Endothelial cell of umbilical vein (primary cell): ENCODE data around the gene ATP10A. TPM values are rescaled to one million over a fixed set of nuclear protein-coding genes. Genes with fewer than 3 reads are reported as not detected.

Experiments
- BruUV-seq: library from RNA; stranded (reverse); fragments of 400-500 nt; replicated peaks from 2 replicates; lab custom pipeline; 2021; lab: Mats Ljungman, UMichigan
- CTCF ChIA-PET: fragments of 300-600, 350-600 bp; sonication (Branson Sonifier 250); formaldehyde crosslinking; loops from one replicate; lab custom pipeline; 2021; ENCODE audit warnings: antibody characterized with exemption, inconsistent platforms; lab: Charles Lee
- POLR2A ChIA-PET: fragments of 300-600, 350-600 bp; sonication (Branson Sonifier 250); formaldehyde crosslinking; loops from one replicate; lab custom pipeline; 2021; ENCODE audit warnings: antibody characterized with exemption, inconsistent platforms; lab: Charles Lee
- DNase-seq: peaks from one replicate; pipeline ENCODE4 v3.0.0-alpha.2; 2011; ENCODE audit warnings: low read depth, low spot score
- FAIRE-seq: peaks from 2 replicates; lab custom pipeline; 2011; peaks lifted over from hg19 to GRCh38; lab: Jason Lieb, UNC
- H2AFZ ChIP-seq: 2 replicates; pipeline ENCODE4 v1.6.0; 2012; ENCODE audit warnings: low read depth, low read length, control low read depth, inconsistent platforms
- H3K27ac ChIP-seq: 2 replicates; pipeline ENCODE4 v1.5.1; 2011; ENCODE audit warnings: low read depth, mild to moderate bottlenecking, control low read depth, low read length, moderate library complexity; ENCODE audit not compliant: insufficient read depth
- H3K27me3 ChIP-seq, 2 experiments: 2 replicates each; pipeline versions ENCODE4 v1.6.0 to v1.6.1; 2011; ENCODE audit warnings: low read length in 2 of 2, mixed read lengths in 1 of 2; ENCODE audit not compliant: control insufficient read depth in 2 of 2, insufficient read depth in 2 of 2
- H3K36me3 ChIP-seq, 2 experiments: 2 replicates in 1 of 2; 3 replicates in 1 of 2; pipeline ENCODE4 v1.5.1; 2011; ENCODE audit warnings: low read length in 2 of 2, mild to moderate bottlenecking in 1 of 2, moderate library complexity in 1 of 2; ENCODE audit not compliant: control insufficient read depth in 2 of 2, insufficient read depth in 2 of 2; ENCODE audit errors: extremely low read depth in 1 of 2
- H3K4me1 ChIP-seq: 3 replicates; pipeline ENCODE4 v1.5.1; 2011; ENCODE audit warnings: mild to moderate bottlenecking, low read length; ENCODE audit not compliant: control insufficient read depth, insufficient read depth; ENCODE audit errors: extremely low read depth
- H3K4me2 ChIP-seq: 2 replicates; pipeline ENCODE4 v1.6.1; 2011; ENCODE audit warnings: low read length, control low read depth, mixed read lengths; ENCODE audit not compliant: insufficient read depth
- H3K4me3 ChIP-seq, 3 experiments: fragments of 200-600 bp in 1 of 3; sonication (generic), shearing (Covaris generic) in 1 of 3; replicated peaks in 1 of 3; 2 replicates each; pipeline ENCODE4 v1.5.1; 2011 to 2016; ENCODE audit warnings: control low read depth in 3 of 3, low read length in 3 of 3, mild to moderate bottlenecking in 2 of 3, inconsistent platforms in 1 of 3, low read depth in 1 of 3, moderate library complexity in 1 of 3; ENCODE audit not compliant: insufficient read depth in 1 of 3
- H3K79me2 ChIP-seq: 2 replicates; pipeline ENCODE4 v1.6.0; 2012; ENCODE audit warnings: low read length, inconsistent platforms; ENCODE audit not compliant: control insufficient read depth, insufficient read depth
- H3K9ac ChIP-seq: replicated peaks from 2 replicates; pipeline ENCODE3; 2011; ENCODE audit warnings: low read length, control low read depth; ENCODE audit not compliant: insufficient read depth; ENCODE audit errors: extremely low read depth
- H3K9me1 ChIP-seq: replicated peaks from 3 replicates; pipeline ENCODE4 v1.6.0; 2011; ENCODE audit warnings: mild to moderate bottlenecking, low read length; ENCODE audit not compliant: control insufficient read depth, insufficient read depth; ENCODE audit errors: extremely low read depth
- H3K9me3 ChIP-seq: replicated peaks from 2 replicates; pipeline ENCODE4 v1.5.1; 2012; ENCODE audit warnings: low read length, inconsistent platforms; ENCODE audit not compliant: control insufficient read depth, insufficient read depth
- H4K20me1 ChIP-seq: replicated peaks from 2 replicates; pipeline ENCODE3; 2011; ENCODE audit warnings: mild to moderate bottlenecking, low read length; ENCODE audit not compliant: control insufficient read depth, insufficient read depth; ENCODE audit errors: extremely low read depth
- EZH2 ChIP-seq: IDR thresholded peaks from 2 replicates; pipeline ENCODE4 v1.6.1; 2012; ENCODE audit warnings: borderline replicate concordance, low read depth, mild to moderate bottlenecking, moderate library complexity, low read length, inconsistent platforms; ENCODE audit not compliant: severe bottlenecking
- FOS ChIP-seq: IDR thresholded peaks from 2 replicates; pipeline ENCODE4 v1.6.1; 2011; ENCODE audit warnings: mild to moderate bottlenecking, low read length, moderate library complexity, borderline replicate concordance; ENCODE audit not compliant: insufficient read depth
- GATA2 ChIP-seq: IDR thresholded peaks from 2 replicates; pipeline ENCODE4 v1.7.0; 2011; ENCODE audit warnings: low read depth, mild to moderate bottlenecking, moderate library complexity, mixed read lengths, low read length; ENCODE audit not compliant: insufficient read length, insufficient read depth
- JUN ChIP-seq: IDR thresholded peaks from 2 replicates; pipeline ENCODE4 v1.6.1; 2011; ENCODE audit warnings: borderline replicate concordance, low read depth; ENCODE audit not compliant: insufficient read length, insufficient read depth
- MYC ChIP-seq: IDR thresholded peaks from one replicate; pipeline ENCODE4 v1.6.1; 2011; ENCODE audit warnings: mild to moderate bottlenecking, low read depth, low read length
- POLR2A ChIP-seq: IDR thresholded peaks from 2 replicates; pipeline ENCODE4 v1.6.1; 2012; ENCODE audit warnings: low read depth, mild to moderate bottlenecking, control low read depth, low read length
- POLR2AphosphoS5 ChIP-seq: IDR thresholded peaks from 2 replicates; pipeline ENCODE4 v1.6.1; 2012; ENCODE audit warnings: low read depth, mild to moderate bottlenecking, control low read depth, low read length, moderate library complexity; ENCODE audit not compliant: insufficient read depth
- dilution Hi-C: fragments of 300-500 bp; cut with MboI; formaldehyde crosslinking; loops from one replicate; pipeline ENCODE4 v1.15.0; 2019; ENCODE audit warnings: low sequenced_read_pairs; ENCODE audit not compliant: extremely low pct_ligation_motif_present
- intact Hi-C: fragments of 100-400 bp; cut with micrococcal nuclease; formaldehyde crosslinking; loops from one replicate; pipeline ENCODE4 v1.10.0; 2022
- polyA plus RNA-seq, 4 experiments: library from polyadenylated mRNA; depleted of rRNA in 3 of 4; stranded (reverse) in 3 of 4; unstranded in 1 of 4; fragments of >200 nt; gene quantifications; 2 replicates each; pipeline versions ENCODE4 v1.2.1 to v1.2.3, GENCODE V29; 2011 to 2012; ENCODE audit warnings: missing spikeins in 1 of 4
- total RNA-seq: library from RNA; stranded (reverse); gene quantifications from 2 replicates; pipeline ENCODE4 v1.2.3, GENCODE V29; 2021
- TF ChIP-seq, protein P1 (sequence below), 2 donors: IDR thresholded peaks; 1 replicate in 1 of 2; 2 replicates in 1 of 2; pipeline ENCODE4 v1.5.1; 2011; ENCODE audit warnings: low read length in 2 of 2, mild to moderate bottlenecking in 2 of 2, moderate library complexity in 2 of 2, control low read depth in 1 of 2, inconsistent platforms in 1 of 2, low read depth in 1 of 2; ENCODE audit not compliant: insufficient read depth in 1 of 2; ENCODE audit errors: extremely low read depth in 1 of 2
- TF ChIP-seq, protein P2 (sequence below): IDR thresholded peaks from 2 replicates; pipeline ENCODE4 v1.6.1; 2011; ENCODE audit not compliant: insufficient read depth, insufficient read length

ATP10A gene
- total and polyA plus RNA-seq, 2 donors (not counting 3 experiments of a cell fraction or from before 2014, with no cell fraction given) = not detected

DNA sequence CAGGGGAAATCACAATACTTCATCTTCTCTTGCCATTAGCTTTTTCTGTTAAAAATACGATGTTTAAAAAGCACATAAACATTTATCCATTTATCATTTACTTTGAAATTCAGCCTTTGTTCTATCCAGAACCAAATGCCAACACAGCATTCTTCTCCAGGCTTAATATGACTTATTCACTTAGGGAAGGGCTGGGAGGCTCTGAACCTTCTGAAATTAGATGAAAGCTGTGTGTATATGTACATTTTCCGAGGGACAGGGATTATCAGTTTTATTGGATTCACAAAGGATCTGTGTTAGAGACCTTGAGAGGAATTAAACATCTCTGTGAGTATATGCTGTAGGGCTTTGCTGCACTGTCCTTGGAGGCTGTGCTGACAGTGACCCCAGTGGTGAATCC is 213.7 kb downstream of the ATP10A start:
- H3K36me3 ChIP-seq = no peaks in the 10 kb centered on the region
- H3K79me2 ChIP-seq = no peaks in the 10 kb centered on the region
- TF ChIP-seq JUN (no peak), GATA2 (no peak), FOS (no peak), EZH2 (no peak), POLR2A (no peak), POLR2AphosphoS5 (no peak), MYC (no peak)
- TF ChIP-seq, protein P1, sequence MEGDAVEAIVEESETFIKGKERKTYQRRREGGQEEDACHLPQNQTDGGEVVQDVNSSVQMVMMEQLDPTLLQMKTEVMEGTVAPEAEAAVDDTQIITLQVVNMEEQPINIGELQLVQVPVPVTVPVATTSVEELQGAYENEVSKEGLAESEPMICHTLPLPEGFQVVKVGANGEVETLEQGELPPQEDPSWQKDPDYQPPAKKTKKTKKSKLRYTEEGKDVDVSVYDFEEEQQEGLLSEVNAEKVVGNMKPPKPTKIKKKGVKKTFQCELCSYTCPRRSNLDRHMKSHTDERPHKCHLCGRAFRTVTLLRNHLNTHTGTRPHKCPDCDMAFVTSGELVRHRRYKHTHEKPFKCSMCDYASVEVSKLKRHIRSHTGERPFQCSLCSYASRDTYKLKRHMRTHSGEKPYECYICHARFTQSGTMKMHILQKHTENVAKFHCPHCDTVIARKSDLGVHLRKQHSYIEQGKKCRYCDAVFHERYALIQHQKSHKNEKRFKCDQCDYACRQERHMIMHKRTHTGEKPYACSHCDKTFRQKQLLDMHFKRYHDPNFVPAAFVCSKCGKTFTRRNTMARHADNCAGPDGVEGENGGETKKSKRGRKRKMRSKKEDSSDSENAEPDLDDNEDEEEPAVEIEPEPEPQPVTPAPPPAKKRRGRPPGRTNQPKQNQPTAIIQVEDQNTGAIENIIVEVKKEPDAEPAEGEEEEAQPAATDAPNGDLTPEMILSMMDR (IDR thresholded peaks at IDR 0.05; ENCODE audit: extremely low read depth in 1 of 2, insufficient read depth in 1 of 2, low read depth in 1 of 2, low read length in 2 of 2) = no peak
- TF ChIP-seq, protein P2, sequence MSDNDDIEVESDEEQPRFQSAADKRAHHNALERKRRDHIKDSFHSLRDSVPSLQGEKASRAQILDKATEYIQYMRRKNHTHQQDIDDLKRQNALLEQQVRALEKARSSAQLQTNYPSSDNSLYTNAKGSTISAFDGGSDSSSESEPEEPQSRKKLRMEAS = no peak
- H3K9ac ChIP-seq = no peak overlapping the region
- no peak overlapping the region for H3K4me2 ChIP-seq
- no peaks in the 10 kb centered on the region for H3K27me3 ChIP-seq
- ChIA-PET CTCF (no interaction called here), POLR2A (no interaction called here)
- H3K9me1 ChIP-seq = no peaks in the 10 kb centered on the region
- H3K27ac ChIP-seq = no peak overlapping the region
- H3K4me3 ChIP-seq = no peak overlapping the region
- dilution Hi-C loops = no loop called here
- peaks cover 3% of the 10 kb centered on the region for H3K9me3 ChIP-seq
- BruUV-seq = no TSS peak
- no peaks in the 10 kb centered on the region for H3K4me1 ChIP-seq
- no peak overlapping the region for H2AFZ ChIP-seq
- intact Hi-C loops = no loop called here
- FAIRE-seq = no peak
- H4K20me1 ChIP-seq = no peaks in the 10 kb centered on the region
- DNase-seq = no peak
